Liver (tissue), 9 donors: ENCODE data around the gene PANK2. TPM values are rescaled to one million over a fixed set of nuclear protein-coding genes. Genes with fewer than 3 reads are reported as not detected.

Experiments
- DNase-seq: peaks from one replicate; pipeline ENCODE4 v3.0.0-alpha.2; 2017; ENCODE audit warnings: low spot score
- H3K27ac ChIP-seq, 2 donors: one replicate each; pipeline ENCODE4 v1.7.0; 2013; ENCODE audit warnings: inconsistent platforms in 2 of 2, low read length in 2 of 2, control low read depth in 1 of 2, low read depth in 1 of 2, mild to moderate bottlenecking in 1 of 2
- H3K27me3 ChIP-seq, 4 donors: one replicate each; pipeline versions ENCODE4 v1.6.1 to v1.7.0; 2013; ENCODE audit warnings: low read length in 3 of 4, inconsistent platforms in 1 of 4, mild to moderate bottlenecking in 1 of 4, moderate library complexity in 1 of 4; ENCODE audit not compliant: control insufficient read depth in 4 of 4, insufficient read depth in 4 of 4
- H3K36me3 ChIP-seq, 4 donors: one replicate each; pipeline versions ENCODE4 v1.6.1 to v1.7.0; 2013; ENCODE audit warnings: low read length in 3 of 4, mild to moderate bottlenecking in 3 of 4, low read depth in 1 of 4, moderate library complexity in 1 of 4; ENCODE audit not compliant: control insufficient read depth in 4 of 4, insufficient read depth in 3 of 4
- H3K4me1 ChIP-seq, 4 donors: one replicate each; pipeline versions ENCODE4 v1.6.1 to v1.7.0; 2013; ENCODE audit warnings: low read length in 3 of 4, mild to moderate bottlenecking in 3 of 4, moderate library complexity in 1 of 4; ENCODE audit not compliant: control insufficient read depth in 4 of 4, insufficient read depth in 4 of 4
- H3K4me3 ChIP-seq, 3 donors: one replicate each; pipeline versions ENCODE4 v1.6.1 to v1.7.0; 2013; ENCODE audit warnings: low read length in 3 of 3, control low read depth in 1 of 3, low read depth in 1 of 3, mild to moderate bottlenecking in 1 of 3
- H3K9ac ChIP-seq, 2 donors: one replicate each; pipeline ENCODE4 v1.7.0; 2013; ENCODE audit warnings: low read length in 2 of 2, mild to moderate bottlenecking in 2 of 2, moderate library complexity in 2 of 2, control low read depth in 1 of 2, low read depth in 1 of 2
- H3K9me3 ChIP-seq, 4 donors: one replicate each; pipeline versions ENCODE4 v1.6.1 to v1.7.0; 2013; ENCODE audit warnings: low read length in 3 of 4; ENCODE audit not compliant: control insufficient read depth in 4 of 4
- EGR1 ChIP-seq, 2 donors: IDR thresholded peaks; 2 replicates each; pipeline ENCODE4 v1.6.1; 2016 to 2018; ENCODE audit warnings: antibody characterized with exemption in 2 of 2, low read depth in 2 of 2
- FOXA1 ChIP-seq: IDR thresholded peaks from 2 replicates; pipeline ENCODE4 v1.6.1; 2016; ENCODE audit warnings: antibody characterized with exemption
- FOXA2 ChIP-seq: IDR thresholded peaks from 2 replicates; pipeline ENCODE4 v1.6.1; 2016; ENCODE audit warnings: antibody characterized with exemption
- GABPA ChIP-seq, 2 donors: IDR thresholded peaks in 1 of 2; conservative IDR thresholded peaks in 1 of 2; 2 replicates each; pipeline ENCODE4 v1.6.1; 2016; ENCODE audit warnings: antibody characterized with exemption in 2 of 2, mild to moderate bottlenecking in 1 of 2, moderate library complexity in 1 of 2
- HNF4A ChIP-seq, 2 donors: conservative IDR thresholded peaks; 2 replicates each; pipeline ENCODE4 v1.6.1; 2016; ENCODE audit warnings: antibody characterized with exemption in 2 of 2, mild to moderate bottlenecking in 2 of 2
- HNF4G ChIP-seq: IDR thresholded peaks from 2 replicates; pipeline ENCODE4 v1.6.1; 2016; ENCODE audit warnings: antibody characterized with exemption
- JUND ChIP-seq, 2 donors: IDR thresholded peaks; 2 replicates each; pipeline ENCODE4 v1.6.1; 2016; ENCODE audit warnings: antibody characterized with exemption in 2 of 2
- NR2F2 ChIP-seq: IDR thresholded peaks from 2 replicates; pipeline ENCODE4 v1.6.1; 2016; ENCODE audit warnings: antibody characterized with exemption
- RAD21 ChIP-seq, 2 donors: IDR thresholded peaks; 2 replicates each; pipeline ENCODE4 v1.6.1; 2016; ENCODE audit warnings: antibody characterized with exemption in 2 of 2, mild to moderate bottlenecking in 2 of 2
- RXRA ChIP-seq, 2 donors: IDR thresholded peaks; 2 replicates each; pipeline ENCODE4 v1.6.1; 2017 to 2018; ENCODE audit warnings: antibody characterized with exemption in 2 of 2, mild to moderate bottlenecking in 1 of 2
- SP1 ChIP-seq: IDR thresholded peaks from 2 replicates; pipeline ENCODE4 v1.6.1; 2018; ENCODE audit warnings: antibody characterized with exemption, mild to moderate bottlenecking
- TAF1 ChIP-seq: conservative IDR thresholded peaks from 2 replicates; pipeline ENCODE4 v1.6.1; 2016; ENCODE audit warnings: antibody characterized with exemption, mild to moderate bottlenecking
- YY1 ChIP-seq: IDR thresholded peaks from 2 replicates; pipeline ENCODE4 v1.6.1; 2016; ENCODE audit warnings: antibody characterized with exemption, mild to moderate bottlenecking
- WGBS: extraction: QIAGEN DNeasy Blood & Tissue Kit; methylation state at CpG from one replicate; pipeline ENCODE4 v1.1.7; 2013; 5-methylcytosine and 5-hydroxymethylcytosine counted together
- polyA plus RNA-seq, 2 donors: library from polyadenylated mRNA; stranded (reverse) in 1 of 2; unstranded in 1 of 2; fragments of 200-250 nt in 1 of 2; fragments of >200 nt in 1 of 2; fragmentation: Nextera tagmentation in 1 of 2; extraction: Ambion mirVana in 1 of 2; gene quantifications; one replicate each; pipeline versions ENCODE4 v1.2.1 to v1.2.3, GENCODE V29; 2013 to 2015
- total RNA-seq, 2 donors: library from RNA; depleted of rRNA; stranded (reverse); fragments of >200 nt; gene quantifications; one replicate each; pipeline ENCODE4 v1.2.3, GENCODE V29; 2014
- TF ChIP-seq, protein P1 (sequence below): IDR thresholded peaks from 2 replicates; pipeline ENCODE4 v1.6.1; 2016; ENCODE audit warnings: antibody characterized with exemption
- TF ChIP-seq, protein P2 (sequence below): IDR thresholded peaks from 2 replicates; pipeline ENCODE4 v1.6.1; 2016; ENCODE audit warnings: antibody characterized with exemption, mild to moderate bottlenecking
- TF ChIP-seq, protein P3 (sequence below): IDR thresholded peaks from 2 replicates; pipeline ENCODE4 v1.6.1; 2016; ENCODE audit warnings: antibody characterized with exemption
- TF ChIP-seq, protein P4 (sequence below): fragments of 150-350 bp; IDR thresholded peaks from 2 replicates; pipeline ENCODE4 v1.5.1; 2017; ENCODE audit warnings: improper control_type of control experiment, low read depth, low read length; ENCODE audit not compliant: missing input control
- donor health status: healthy.
- donor health status: healthy.
- donor health status: healthy.
- donor health status: healthy.
- donor health status: healthy.

Gene PANK2
- total and polyA plus RNA-seq, 4 donors, result 10.6 to 27.7 (median 15.9) TPM

DNA sequence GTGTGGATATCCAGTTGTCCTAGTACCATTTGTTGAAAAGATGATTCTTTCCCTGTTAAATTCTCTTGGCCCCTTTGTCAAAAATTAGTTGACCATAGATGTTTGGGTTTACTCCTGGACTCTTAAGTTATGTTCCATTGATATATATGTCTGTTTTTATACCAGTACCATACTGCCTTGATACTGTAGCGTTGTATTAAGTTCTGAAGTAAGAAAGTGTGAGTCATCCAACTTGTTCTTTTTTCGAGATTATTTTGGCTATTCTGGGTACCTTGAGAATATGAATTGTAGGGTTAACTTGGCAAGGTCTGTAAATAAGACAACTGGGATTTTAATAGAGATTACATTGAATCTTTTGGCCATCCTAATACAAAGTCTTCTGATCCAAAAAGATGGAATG, 26.5 kb downstream of the PANK2 start:
- Histone ChIP-seq H3K27me3 (no peaks in the 10 kb centered on the region), H3K27ac (no peak overlapping the region), H3K4me3 (no peak overlapping the region), H3K4me1 (no peaks in the 10 kb centered on the region), H3K9me3 (no peaks in the 10 kb centered on the region), H3K9ac (no peak overlapping the region), H3K36me3 (peaks cover 15 to 54% (median 36%) of the 10 kb centered on the region in 4 donors)
- no peak for DNase-seq
- 87% methylated on average over 2 of the region's 2 CpGs for WGBS
- TF ChIP-seq SP1 (no peak), HNF4A (conservative IDR thresholded peaks at IDR 0.05) (no peak), FOXA1 (no peak), NR2F2 (no peak), JUND (IDR thresholded peaks at IDR 0.05) (no peak), RXRA (IDR thresholded peaks at IDR 0.05) (no peak), HNF4G (no peak), RAD21 (IDR thresholded peaks at IDR 0.05) (no peak), TAF1 (no peak), FOXA2 (no peak), YY1 (no peak), GABPA (IDR thresholded peaks at IDR 0.05 in 1 of 2, conservative IDR thresholded peaks at IDR 0.05 in 1 of 2) (no peak), EGR1 (IDR thresholded peaks at IDR 0.05; ENCODE audit: low read depth in 2 of 2) (no peak)
- TF ChIP-seq, protein P1, sequence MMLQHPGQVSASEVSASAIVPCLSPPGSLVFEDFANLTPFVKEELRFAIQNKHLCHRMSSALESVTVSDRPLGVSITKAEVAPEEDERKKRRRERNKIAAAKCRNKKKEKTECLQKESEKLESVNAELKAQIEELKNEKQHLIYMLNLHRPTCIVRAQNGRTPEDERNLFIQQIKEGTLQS, result no peak
- TF ChIP-seq, protein P2, sequence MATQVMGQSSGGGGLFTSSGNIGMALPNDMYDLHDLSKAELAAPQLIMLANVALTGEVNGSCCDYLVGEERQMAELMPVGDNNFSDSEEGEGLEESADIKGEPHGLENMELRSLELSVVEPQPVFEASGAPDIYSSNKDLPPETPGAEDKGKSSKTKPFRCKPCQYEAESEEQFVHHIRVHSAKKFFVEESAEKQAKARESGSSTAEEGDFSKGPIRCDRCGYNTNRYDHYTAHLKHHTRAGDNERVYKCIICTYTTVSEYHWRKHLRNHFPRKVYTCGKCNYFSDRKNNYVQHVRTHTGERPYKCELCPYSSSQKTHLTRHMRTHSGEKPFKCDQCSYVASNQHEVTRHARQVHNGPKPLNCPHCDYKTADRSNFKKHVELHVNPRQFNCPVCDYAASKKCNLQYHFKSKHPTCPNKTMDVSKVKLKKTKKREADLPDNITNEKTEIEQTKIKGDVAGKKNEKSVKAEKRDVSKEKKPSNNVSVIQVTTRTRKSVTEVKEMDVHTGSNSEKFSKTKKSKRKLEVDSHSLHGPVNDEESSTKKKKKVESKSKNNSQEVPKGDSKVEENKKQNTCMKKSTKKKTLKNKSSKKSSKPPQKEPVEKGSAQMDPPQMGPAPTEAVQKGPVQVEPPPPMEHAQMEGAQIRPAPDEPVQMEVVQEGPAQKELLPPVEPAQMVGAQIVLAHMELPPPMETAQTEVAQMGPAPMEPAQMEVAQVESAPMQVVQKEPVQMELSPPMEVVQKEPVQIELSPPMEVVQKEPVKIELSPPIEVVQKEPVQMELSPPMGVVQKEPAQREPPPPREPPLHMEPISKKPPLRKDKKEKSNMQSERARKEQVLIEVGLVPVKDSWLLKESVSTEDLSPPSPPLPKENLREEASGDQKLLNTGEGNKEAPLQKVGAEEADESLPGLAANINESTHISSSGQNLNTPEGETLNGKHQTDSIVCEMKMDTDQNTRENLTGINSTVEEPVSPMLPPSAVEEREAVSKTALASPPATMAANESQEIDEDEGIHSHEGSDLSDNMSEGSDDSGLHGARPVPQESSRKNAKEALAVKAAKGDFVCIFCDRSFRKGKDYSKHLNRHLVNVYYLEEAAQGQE, result no peak
- TF ChIP-seq, protein P3, sequence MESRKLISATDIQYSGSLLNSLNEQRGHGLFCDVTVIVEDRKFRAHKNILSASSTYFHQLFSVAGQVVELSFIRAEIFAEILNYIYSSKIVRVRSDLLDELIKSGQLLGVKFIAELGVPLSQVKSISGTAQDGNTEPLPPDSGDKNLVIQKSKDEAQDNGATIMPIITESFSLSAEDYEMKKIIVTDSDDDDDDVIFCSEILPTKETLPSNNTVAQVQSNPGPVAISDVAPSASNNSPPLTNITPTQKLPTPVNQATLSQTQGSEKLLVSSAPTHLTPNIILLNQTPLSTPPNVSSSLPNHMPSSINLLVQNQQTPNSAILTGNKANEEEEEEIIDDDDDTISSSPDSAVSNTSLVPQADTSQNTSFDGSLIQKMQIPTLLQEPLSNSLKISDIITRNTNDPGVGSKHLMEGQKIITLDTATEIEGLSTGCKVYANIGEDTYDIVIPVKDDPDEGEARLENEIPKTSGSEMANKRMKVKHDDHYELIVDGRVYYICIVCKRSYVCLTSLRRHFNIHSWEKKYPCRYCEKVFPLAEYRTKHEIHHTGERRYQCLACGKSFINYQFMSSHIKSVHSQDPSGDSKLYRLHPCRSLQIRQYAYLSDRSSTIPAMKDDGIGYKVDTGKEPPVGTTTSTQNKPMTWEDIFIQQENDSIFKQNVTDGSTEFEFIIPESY, result no peak
- TF ChIP-seq, protein P4, sequence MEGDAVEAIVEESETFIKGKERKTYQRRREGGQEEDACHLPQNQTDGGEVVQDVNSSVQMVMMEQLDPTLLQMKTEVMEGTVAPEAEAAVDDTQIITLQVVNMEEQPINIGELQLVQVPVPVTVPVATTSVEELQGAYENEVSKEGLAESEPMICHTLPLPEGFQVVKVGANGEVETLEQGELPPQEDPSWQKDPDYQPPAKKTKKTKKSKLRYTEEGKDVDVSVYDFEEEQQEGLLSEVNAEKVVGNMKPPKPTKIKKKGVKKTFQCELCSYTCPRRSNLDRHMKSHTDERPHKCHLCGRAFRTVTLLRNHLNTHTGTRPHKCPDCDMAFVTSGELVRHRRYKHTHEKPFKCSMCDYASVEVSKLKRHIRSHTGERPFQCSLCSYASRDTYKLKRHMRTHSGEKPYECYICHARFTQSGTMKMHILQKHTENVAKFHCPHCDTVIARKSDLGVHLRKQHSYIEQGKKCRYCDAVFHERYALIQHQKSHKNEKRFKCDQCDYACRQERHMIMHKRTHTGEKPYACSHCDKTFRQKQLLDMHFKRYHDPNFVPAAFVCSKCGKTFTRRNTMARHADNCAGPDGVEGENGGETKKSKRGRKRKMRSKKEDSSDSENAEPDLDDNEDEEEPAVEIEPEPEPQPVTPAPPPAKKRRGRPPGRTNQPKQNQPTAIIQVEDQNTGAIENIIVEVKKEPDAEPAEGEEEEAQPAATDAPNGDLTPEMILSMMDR, result no peak

DNA sequence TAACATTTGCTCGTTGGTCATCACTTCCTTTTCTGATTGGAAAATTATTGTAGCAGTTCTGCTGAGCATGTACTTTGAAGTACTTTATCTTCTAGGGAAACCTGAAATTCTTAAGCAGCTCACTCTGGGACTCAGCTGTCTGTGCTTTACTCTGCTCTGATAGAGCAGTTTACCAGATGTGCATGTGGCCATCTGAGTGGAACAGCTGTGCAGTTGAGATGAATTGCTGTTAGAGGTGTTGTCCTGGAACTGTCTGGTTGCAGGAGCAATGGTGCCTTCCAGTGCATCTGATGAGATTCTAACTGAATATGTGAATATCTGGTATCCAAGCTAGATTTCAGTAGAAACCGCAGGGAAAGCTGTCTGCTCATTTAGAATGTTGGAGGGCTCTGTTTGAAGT, 27.2 kb downstream of the PANK2 start:
- peaks cover 13 to 51% (median 33%) of the 10 kb centered on the region in 4 donors for H3K36me3 ChIP-seq
- TF ChIP-seq SP1, result no peak
- TF ChIP-seq HNF4A (conservative IDR thresholded peaks at IDR 0.05), result no peak
- TF ChIP-seq FOXA1, result no peak
- WGBS, result 79% methylated on average over 2 of the region's 2 CpGs
- H3K27ac ChIP-seq, result no peak overlapping the region
- DNase-seq, result no peak
- H3K4me1 ChIP-seq, result no peaks in the 10 kb centered on the region
- H3K9ac ChIP-seq, result no peak overlapping the region
- H3K4me3 ChIP-seq, result no peak overlapping the region
- H3K9me3 ChIP-seq, result no peaks in the 10 kb centered on the region
- H3K27me3 ChIP-seq, result no peaks in the 10 kb centered on the region
